Endodermal cell (in vitro differentiated cells): Measurements from ENCODE around the gene TFB2M. TPM values are rescaled to one million over a fixed set of nuclear protein-coding genes. Genes with fewer than 3 reads are reported as not detected.

Source experiments
- DNase-seq: peaks from one replicate; pipeline ENCODE4 v3.0.0-alpha.2; 2017
- H3K27ac ChIP-seq: 2 replicates; pipeline ENCODE4 v1.5.1; 2013; ENCODE audit warnings: mild to moderate bottlenecking, low read depth, low read length, moderate library complexity
- H3K27me3 ChIP-seq: 2 replicates; pipeline ENCODE4 v1.6.1; 2013; ENCODE audit warnings: mild to moderate bottlenecking, low read length, moderate library complexity; ENCODE audit not compliant: insufficient read depth, control insufficient read depth, poor library complexity, severe bottlenecking
- H3K36me3 ChIP-seq: 2 replicates; pipeline ENCODE4 v1.7.0; 2013; ENCODE audit warnings: mild to moderate bottlenecking, low read length, moderate library complexity; ENCODE audit not compliant: control insufficient read depth, insufficient read depth
- H3K4me1 ChIP-seq: one replicate; pipeline ENCODE4 v1.7.0; 2013; ENCODE audit warnings: low read length; ENCODE audit not compliant: control insufficient read depth, insufficient read depth
- H3K4me3 ChIP-seq: 2 replicates; pipeline ENCODE4 v1.5.1; 2013; ENCODE audit warnings: mild to moderate bottlenecking, low read length, moderate library complexity
- H3K9ac ChIP-seq: 2 replicates; pipeline ENCODE4 v1.6.1; 2013; ENCODE audit warnings: mild to moderate bottlenecking, low read length, moderate library complexity; ENCODE audit not compliant: poor library complexity, severe bottlenecking; ENCODE audit errors: extremely low read depth
- H3K9me3 ChIP-seq: 2 replicates; pipeline ENCODE4 v1.6.1; 2013; ENCODE audit warnings: mild to moderate bottlenecking, low read length, moderate library complexity; ENCODE audit not compliant: control insufficient read depth
- H3K27ac Mint-ChIP-seq: 2 replicates; pipeline ENCODE4 v1.8.0; 2020; ENCODE audit warnings: mixed read lengths
- H3K27me3 Mint-ChIP-seq: 2 replicates; pipeline ENCODE4 v1.8.0; 2021; ENCODE audit warnings: mild to moderate bottlenecking, mixed read lengths; ENCODE audit not compliant: insufficient read depth
- H3K36me3 Mint-ChIP-seq: 2 replicates; pipeline ENCODE4 v1.8.0; 2020; ENCODE audit warnings: low read depth, mixed read lengths
- H3K4me1 Mint-ChIP-seq: 2 replicates; pipeline ENCODE4 v1.8.0; 2020; ENCODE audit warnings: mixed read lengths
- H3K4me3 Mint-ChIP-seq: 2 replicates; pipeline ENCODE4 v1.8.0; 2020; ENCODE audit warnings: mild to moderate bottlenecking, moderate library complexity, mixed read lengths
- H3K9me3 Mint-ChIP-seq: 2 replicates; pipeline ENCODE4 v1.8.0; 2020; ENCODE audit warnings: mild to moderate bottlenecking, mixed read lengths
- WGBS, 2 experiments: methylation state at CpG; one replicate each; pipeline versions ENCODE4 v1.1.5 to v1.1.7; 2013; ENCODE audit warnings: missing lambda C conversion rate in 2 of 2, mixed read lengths in 1 of 2; ENCODE audit not compliant: insufficient coverage in 1 of 2, insufficient read length in 1 of 2; 5-methylcytosine and 5-hydroxymethylcytosine counted together
- total RNA-seq, 2 donors: library from RNA; stranded (reverse); fragmentation: NEBNext Ultra II Directional in 1 of 2; extraction: Animal tissue kit (Norgen Biotek cat#: 25700) in 1 of 2; gene quantifications; 2 replicates in 1 of 2; 3 replicates in 1 of 2; pipeline ENCODE4 v1.2.1, GENCODE V29; 2021
- TF ChIP-seq, protein P1 (sequence below): fragments of 200-600 bp; sonication (generic); conservative IDR thresholded peaks from 2 replicates; pipeline ENCODE4 v1.5.0; 2021; ENCODE audit warnings: antibody characterized with exemption, mild to moderate bottlenecking

TFB2M gene
- total RNA-seq, 2 donors from 2014 or later = 13.2 to 13.7 TPM

DNA sequence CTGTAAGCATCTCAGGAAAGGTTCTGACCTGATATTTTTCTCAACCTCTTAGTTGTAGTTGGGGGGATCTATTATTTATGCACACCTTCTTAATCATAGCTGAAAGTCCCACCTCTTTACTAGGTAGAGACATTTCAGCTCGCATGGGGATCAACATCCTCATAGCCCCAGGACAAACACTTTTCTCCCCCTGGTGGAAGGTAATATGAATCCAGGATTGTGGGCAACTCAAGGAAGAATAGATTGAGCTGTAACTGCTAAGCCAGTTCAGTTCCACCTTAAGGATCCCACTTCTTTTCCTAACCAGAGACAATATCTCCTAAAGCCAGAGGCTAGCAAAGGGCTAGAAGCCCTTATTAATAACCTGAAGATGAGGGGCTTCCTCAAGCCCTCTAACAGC is 33.5 kb downstream of the TFB2M start:
- Histone ChIP-seq H3K9me3 (peaks cover 34% of the 10 kb centered on the region), H3K4me1 (peaks cover 3% of the 10 kb centered on the region), H3K27me3 (peaks cover 14% of the 10 kb centered on the region), H3K9ac (no peak overlapping the region), H3K27ac (no peak overlapping the region), H3K36me3 (no peaks in the 10 kb centered on the region), H3K4me3 (no peak overlapping the region)
- WGBS, 2 experiments = 88% methylated on average over 1 of the region's 1 CpG; no CpG with 5 or more reads in 1 of the 2 experiments
- H3K4me1 Mint-ChIP-seq = peaks cover 2% of the 10 kb centered on the region
- no peak overlapping the region for H3K4me3 Mint-ChIP-seq
- H3K9me3 Mint-ChIP-seq = peaks cover 33% of the 10 kb centered on the region
- DNase-seq = no peak
- peaks cover 22% of the 10 kb centered on the region for H3K27me3 Mint-ChIP-seq
- H3K27ac Mint-ChIP-seq = no peak overlapping the region
- TF ChIP-seq, protein P1, sequence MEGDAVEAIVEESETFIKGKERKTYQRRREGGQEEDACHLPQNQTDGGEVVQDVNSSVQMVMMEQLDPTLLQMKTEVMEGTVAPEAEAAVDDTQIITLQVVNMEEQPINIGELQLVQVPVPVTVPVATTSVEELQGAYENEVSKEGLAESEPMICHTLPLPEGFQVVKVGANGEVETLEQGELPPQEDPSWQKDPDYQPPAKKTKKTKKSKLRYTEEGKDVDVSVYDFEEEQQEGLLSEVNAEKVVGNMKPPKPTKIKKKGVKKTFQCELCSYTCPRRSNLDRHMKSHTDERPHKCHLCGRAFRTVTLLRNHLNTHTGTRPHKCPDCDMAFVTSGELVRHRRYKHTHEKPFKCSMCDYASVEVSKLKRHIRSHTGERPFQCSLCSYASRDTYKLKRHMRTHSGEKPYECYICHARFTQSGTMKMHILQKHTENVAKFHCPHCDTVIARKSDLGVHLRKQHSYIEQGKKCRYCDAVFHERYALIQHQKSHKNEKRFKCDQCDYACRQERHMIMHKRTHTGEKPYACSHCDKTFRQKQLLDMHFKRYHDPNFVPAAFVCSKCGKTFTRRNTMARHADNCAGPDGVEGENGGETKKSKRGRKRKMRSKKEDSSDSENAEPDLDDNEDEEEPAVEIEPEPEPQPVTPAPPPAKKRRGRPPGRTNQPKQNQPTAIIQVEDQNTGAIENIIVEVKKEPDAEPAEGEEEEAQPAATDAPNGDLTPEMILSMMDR = peak; percentile 54
- H3K36me3 Mint-ChIP-seq = peaks cover 7% of the 10 kb centered on the region

DNA sequence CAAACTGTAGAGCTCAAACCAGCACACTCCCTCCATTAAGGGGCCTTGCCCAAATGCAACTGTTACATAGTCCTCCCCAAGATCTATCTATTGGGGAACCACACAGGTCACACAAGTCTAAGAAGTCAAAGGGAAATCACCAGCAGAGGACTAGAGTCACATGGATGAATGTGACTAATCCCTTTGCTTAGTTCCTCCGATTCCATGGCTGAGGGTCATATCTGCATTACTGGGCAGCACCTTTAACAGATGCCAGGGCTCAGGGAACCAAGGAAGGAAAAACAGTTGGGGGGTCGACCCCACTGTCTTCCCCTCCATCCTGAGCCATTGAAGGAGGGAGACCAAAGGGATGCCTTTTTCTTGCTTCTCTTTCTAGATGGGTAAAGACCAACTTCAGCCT is 35.6 kb downstream of the TFB2M start:
- peaks cover 2% of the 10 kb centered on the region for H3K4me1 Mint-ChIP-seq
- Histone ChIP-seq H3K9me3 (peaks cover 34% of the 10 kb centered on the region), H3K36me3 (no peaks in the 10 kb centered on the region), H3K4me1 (peaks cover 3% of the 10 kb centered on the region), H3K4me3 (no peak overlapping the region), H3K27me3 (peaks cover 14% of the 10 kb centered on the region), H3K9ac (no peak overlapping the region), H3K27ac (no peak overlapping the region)
- peaks cover 33% of the 10 kb centered on the region for H3K9me3 Mint-ChIP-seq
- peaks cover 22% of the 10 kb centered on the region for H3K27me3 Mint-ChIP-seq
- no peak for DNase-seq
- WGBS, 2 experiments = 42 to 46% methylated on average over 2 of the region's 2 CpGs
- TF ChIP-seq, protein P1 = no peak
- H3K27ac Mint-ChIP-seq = no peak overlapping the region
- H3K36me3 Mint-ChIP-seq = peaks cover 7% of the 10 kb centered on the region
- no peak overlapping the region for H3K4me3 Mint-ChIP-seq

DNA sequence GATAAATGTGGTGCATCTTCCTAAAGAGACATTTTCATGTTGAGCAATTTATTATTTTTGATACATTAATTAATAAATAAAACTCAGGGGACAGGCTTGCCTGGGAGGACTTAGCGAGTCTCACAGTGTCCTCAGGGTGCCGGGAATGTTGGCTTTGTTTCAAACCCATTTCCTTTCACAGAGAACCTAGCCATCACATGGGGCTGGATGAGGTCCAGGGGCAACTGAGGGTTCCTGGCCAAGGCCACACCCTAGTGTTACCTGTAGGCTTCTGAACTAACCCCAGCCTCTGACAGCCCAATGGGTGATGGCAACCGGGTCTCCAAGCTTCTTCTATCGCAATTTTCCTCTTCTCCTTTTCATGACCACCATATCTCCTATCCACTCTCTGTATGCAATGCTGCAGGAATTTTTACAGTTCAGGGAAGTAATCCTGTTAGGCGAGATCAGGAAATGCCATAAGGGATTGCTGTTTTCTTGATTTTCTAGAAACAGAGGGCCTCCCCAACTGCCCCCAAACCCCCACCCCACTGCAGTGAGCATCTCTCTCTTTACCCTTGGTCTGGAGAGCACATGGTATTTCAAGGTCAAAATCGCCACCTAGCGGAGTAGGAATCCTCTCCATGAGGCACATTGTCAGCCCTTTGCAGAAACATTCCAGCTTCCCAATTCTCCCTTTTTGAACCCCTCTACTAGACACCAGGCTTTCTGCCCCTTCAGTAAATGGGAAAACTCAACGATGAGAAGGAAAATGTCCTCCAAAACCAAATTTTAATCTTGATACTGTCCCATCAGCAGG is 36.9 kb downstream of the TFB2M start:
- Histone ChIP-seq H3K27ac (no peak overlapping the region), H3K9ac (no peak overlapping the region), H3K4me1 (peaks cover 3% of the 10 kb centered on the region), H3K27me3 (peaks cover 3% of the 10 kb centered on the region), H3K4me3 (no peak overlapping the region), H3K36me3 (no peaks in the 10 kb centered on the region), H3K9me3 (peaks cover 34% of the 10 kb centered on the region)
- peaks cover 33% of the 10 kb centered on the region for H3K9me3 Mint-ChIP-seq
- WGBS, 2 experiments = 69 to 78% methylated on average over 4 to 8 of the region's 8 CpGs
- peaks cover 7% of the 10 kb centered on the region for H3K36me3 Mint-ChIP-seq
- peaks cover 2% of the 10 kb centered on the region for H3K4me1 Mint-ChIP-seq
- peak; percentile 47 for DNase-seq
- peaks cover 14% of the 10 kb centered on the region for H3K27me3 Mint-ChIP-seq
- H3K27ac Mint-ChIP-seq = no peak overlapping the region
- H3K4me3 Mint-ChIP-seq = no peak overlapping the region
- TF ChIP-seq, protein P1 = peak; percentile 38
